Cardiac fibroblast (primary cell): Measurements from ENCODE around the gene DDI1.
A peak's percentile ranks its signal among the peaks of the same experiment; 100 is the strongest.

Source experiments
- DNase-seq, 2 donors: peaks; one replicate each; pipeline versions ENCODE4 v3.0.0 to v3.0.0-alpha.2; 2010; ENCODE audit warnings: low read depth in 2 of 2
- H3K4me3 ChIP-seq, 2 donors: replicated peaks in 1 of 2; 1 replicate in 1 of 2; 2 replicates in 1 of 2; pipeline ENCODE4 v1.5.1; 2011; ENCODE audit warnings: low read depth in 2 of 2, low read length in 2 of 2, mild to moderate bottlenecking in 2 of 2, moderate library complexity in 1 of 2
- TF ChIP-seq, protein P1 (sequence below): IDR thresholded peaks from one replicate; pipeline ENCODE4 v1.5.1; 2011; ENCODE audit warnings: low read depth, mild to moderate bottlenecking, low read length, inconsistent platforms

Gene DDI1

GRCh38 chr11:103995896-103996295 is 40.5 kb upstream of the DDI1 start:
- no peak for DNase-seq
- TF ChIP-seq, protein P1, sequence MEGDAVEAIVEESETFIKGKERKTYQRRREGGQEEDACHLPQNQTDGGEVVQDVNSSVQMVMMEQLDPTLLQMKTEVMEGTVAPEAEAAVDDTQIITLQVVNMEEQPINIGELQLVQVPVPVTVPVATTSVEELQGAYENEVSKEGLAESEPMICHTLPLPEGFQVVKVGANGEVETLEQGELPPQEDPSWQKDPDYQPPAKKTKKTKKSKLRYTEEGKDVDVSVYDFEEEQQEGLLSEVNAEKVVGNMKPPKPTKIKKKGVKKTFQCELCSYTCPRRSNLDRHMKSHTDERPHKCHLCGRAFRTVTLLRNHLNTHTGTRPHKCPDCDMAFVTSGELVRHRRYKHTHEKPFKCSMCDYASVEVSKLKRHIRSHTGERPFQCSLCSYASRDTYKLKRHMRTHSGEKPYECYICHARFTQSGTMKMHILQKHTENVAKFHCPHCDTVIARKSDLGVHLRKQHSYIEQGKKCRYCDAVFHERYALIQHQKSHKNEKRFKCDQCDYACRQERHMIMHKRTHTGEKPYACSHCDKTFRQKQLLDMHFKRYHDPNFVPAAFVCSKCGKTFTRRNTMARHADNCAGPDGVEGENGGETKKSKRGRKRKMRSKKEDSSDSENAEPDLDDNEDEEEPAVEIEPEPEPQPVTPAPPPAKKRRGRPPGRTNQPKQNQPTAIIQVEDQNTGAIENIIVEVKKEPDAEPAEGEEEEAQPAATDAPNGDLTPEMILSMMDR: no peak
- no peak overlapping the region for H3K4me3 ChIP-seq

- no peak overlapping the region for H3K4me3 ChIP-seq
- TF ChIP-seq, protein P1: no peak
- no peak for DNase-seq
Observed at GRCh38 chr11:103997082-103997481, 39.4 kb upstream of the DDI1 start.

DNA sequence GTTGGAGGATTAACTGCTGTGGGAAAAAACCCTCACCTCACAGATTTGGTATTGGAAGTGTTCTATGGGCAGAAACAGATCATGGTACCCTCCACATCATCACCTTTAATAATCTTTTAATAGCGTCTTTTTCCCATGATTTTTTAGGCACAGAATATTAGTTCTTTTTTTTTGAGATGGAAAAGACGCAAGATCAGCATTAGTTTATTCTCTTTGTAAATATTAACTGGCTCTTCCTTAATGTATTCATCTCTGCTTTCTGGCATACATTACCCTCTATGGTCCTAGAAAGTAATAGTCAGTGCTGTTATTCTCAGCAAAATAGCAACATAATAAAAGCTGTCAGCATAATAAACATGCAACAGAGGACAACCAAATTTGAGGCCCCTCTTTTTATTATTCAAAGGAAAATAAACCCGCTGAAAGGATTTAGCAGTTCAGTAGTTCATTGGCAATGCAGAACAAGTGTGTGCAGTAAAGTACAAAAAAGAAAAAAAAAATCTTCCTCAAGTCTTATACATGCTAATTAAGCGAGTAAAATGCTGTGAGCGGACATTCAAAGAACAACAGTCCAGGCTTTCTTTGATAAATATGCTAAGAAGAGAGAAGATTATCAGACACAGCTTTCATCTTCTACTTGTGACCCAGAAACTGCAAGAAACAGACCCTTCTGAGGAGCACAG is 37.5 kb upstream of the DDI1 start:
- no peak overlapping the region for H3K4me3 ChIP-seq
- TF ChIP-seq, protein P1: no peak
- no peak for DNase-seq

- TF ChIP-seq, protein P1: no peak
- peak; percentile 23 to 92 for DNase-seq
- no peak overlapping the region for H3K4me3 ChIP-seq
Observed at GRCh38 chr11:104000798-104001197, 35.6 kb upstream of the DDI1 start.

- DNase-seq: peak; percentile 43 to 59
- TF ChIP-seq, protein P1: no peak
- no peak overlapping the region for H3K4me3 ChIP-seq
Observed at GRCh38 chr11:104001561-104002056, 34.8 kb upstream of the DDI1 start.

DNA sequence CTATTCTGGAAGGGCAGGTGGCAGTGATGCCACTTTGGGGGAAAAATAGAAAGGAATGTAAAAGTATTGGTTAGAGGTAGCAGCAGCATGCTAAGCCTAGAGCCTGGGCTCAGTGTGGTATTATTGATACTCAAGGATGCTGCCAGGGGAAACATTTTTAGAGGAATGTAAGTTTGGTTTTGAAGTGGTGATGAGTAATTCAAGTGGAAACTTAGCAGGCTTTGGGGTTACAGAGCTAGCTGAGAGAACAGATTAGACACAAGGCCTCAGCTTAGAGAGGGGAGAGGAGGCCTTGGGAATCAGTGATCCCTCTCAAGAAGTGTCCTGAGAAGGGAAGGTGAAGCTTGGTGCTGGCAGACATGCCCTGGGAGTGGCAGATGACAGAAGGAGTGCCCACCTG is 32.9 kb upstream of the DDI1 start:
- peak; percentile 10 to 43 for DNase-seq
- TF ChIP-seq, protein P1: no peak
- H3K4me3 ChIP-seq: no peak overlapping the region
